GM23338 (cell line): ENCODE measurements around the gene DHRS12. TPM values are rescaled to one million over a fixed set of nuclear protein-coding genes. Genes with fewer than 3 reads are reported as not detected.

ENCODE experiments used
- ATAC-seq: fragments of 200-7000 bp; cut with Tn5 transposase; 3 replicates; pipeline ENCODE4 v1.9.1; 2020
- DNase-seq: peaks from one replicate; pipeline ENCODE4 v3.0.0-alpha.2; 2015; ENCODE audit warnings: low spot score
- H2AFZ ChIP-seq: fragments of 200-600 bp; sonication (generic); 2 replicates; pipeline ENCODE4 v1.8.0; 2016; ENCODE audit warnings: antibody characterized with exemption, mild to moderate bottlenecking, moderate library complexity
- H3F3A ChIP-seq: fragments of 200-600 bp; sonication (generic); replicated peaks from 2 replicates; pipeline ENCODE4 v1.8.0; 2017; ENCODE audit warnings: antibody characterized with exemption, mixed run types, low read depth
- H3K27ac ChIP-seq: fragments of 200-600 bp; sonication (generic); 2 replicates; pipeline ENCODE4 v1.6.1; 2016; ENCODE audit warnings: low read depth
- H3K27me3 ChIP-seq: fragments of 200-600 bp; sonication (generic); 2 replicates; pipeline ENCODE4 v1.8.0; 2016; ENCODE audit warnings: mild to moderate bottlenecking, mixed run types, moderate library complexity; ENCODE audit not compliant: insufficient read depth
- H3K36me3 ChIP-seq: fragments of 200-600 bp; sonication (generic); 2 replicates; pipeline ENCODE4 v1.8.0; 2016; ENCODE audit warnings: mild to moderate bottlenecking; ENCODE audit not compliant: insufficient read depth
- H3K4me1 ChIP-seq: fragments of 200-600 bp; sonication (generic); 2 replicates; pipeline ENCODE4 v1.8.0; 2016; ENCODE audit warnings: mild to moderate bottlenecking, moderate library complexity; ENCODE audit not compliant: insufficient read depth
- H3K4me2 ChIP-seq: fragments of 200-600 bp; sonication (generic); 2 replicates; pipeline ENCODE4 v1.7.1; 2017; ENCODE audit warnings: mixed run types
- H3K4me3 ChIP-seq: fragments of 200-600 bp; sonication (generic); 2 replicates; pipeline ENCODE4 v1.6.1; 2016; ENCODE audit warnings: mixed run types
- H3K79me2 ChIP-seq: fragments of 200-600 bp; sonication (generic); replicated peaks from 2 replicates; pipeline ENCODE4 v1.8.0; 2017; ENCODE audit warnings: mild to moderate bottlenecking; ENCODE audit not compliant: insufficient read depth
- H3K9me2 ChIP-seq: fragments of 200-600 bp; sonication (generic); 2 replicates; pipeline ENCODE4 v1.8.0; 2017; ENCODE audit not compliant: insufficient read depth
- H4K20me1 ChIP-seq: fragments of 200-600 bp; sonication (generic); replicated peaks from 2 replicates; pipeline ENCODE4 v1.8.0; 2017; ENCODE audit warnings: mild to moderate bottlenecking; ENCODE audit not compliant: insufficient read depth
- H3K27ac Mint-ChIP-seq: 2 replicates; pipeline ENCODE4 v1.8.0; 2020; ENCODE audit warnings: inconsistent platforms, mild to moderate bottlenecking, moderate library complexity, mixed read lengths
- H3K27me3 Mint-ChIP-seq: 3 replicates; pipeline ENCODE4 v1.8.0; 2022; ENCODE audit warnings: low read depth, mild to moderate bottlenecking, moderate library complexity, mixed read lengths, inconsistent platforms; ENCODE audit not compliant: insufficient read depth, poor library complexity
- H3K36me3 Mint-ChIP-seq: 3 replicates; pipeline ENCODE4 v1.8.0; 2021; ENCODE audit warnings: low read depth, mild to moderate bottlenecking, inconsistent platforms, moderate library complexity, mixed read lengths
- H3K4me1 Mint-ChIP-seq: 3 replicates; pipeline ENCODE4 v1.8.0; 2020; ENCODE audit warnings: mild to moderate bottlenecking, inconsistent platforms, mixed read lengths
- H3K4me3 Mint-ChIP-seq: 3 replicates; pipeline ENCODE4 v1.8.0; 2021; ENCODE audit warnings: moderate library complexity, mild to moderate bottlenecking, inconsistent platforms, mixed read lengths
- H3K9me3 Mint-ChIP-seq: 3 replicates; pipeline ENCODE4 v1.8.0; 2020; ENCODE audit warnings: moderate library complexity, mild to moderate bottlenecking, inconsistent platforms, mixed read lengths
- CREB1 ChIP-seq: fragments of 250-450 bp; sonication (Bioruptor Pico); IDR thresholded peaks from 2 replicates; pipeline ENCODE4 v1.5.0; 2020; ENCODE audit warnings: low read depth, mild to moderate bottlenecking, moderate library complexity
- EZH2 ChIP-seq: fragments of 200-600 bp; sonication (generic); IDR thresholded peaks from one replicate; pipeline ENCODE4 v1.8.0; 2017; ENCODE audit warnings: antibody characterized with exemption, mild to moderate bottlenecking, low read depth; ENCODE audit not compliant: unreplicated experiment
- STAT1 ChIP-seq: IDR thresholded peaks from one replicate; pipeline ENCODE4 v1.6.1; 2016; ENCODE audit warnings: antibody characterized with exemption; ENCODE audit not compliant: unreplicated experiment
- ZNF114 ChIP-seq: fragments of 250-450 bp; sonication (Bioruptor Pico); IDR thresholded peaks from 2 replicates; pipeline ENCODE4 v1.5.0; 2020; ENCODE audit warnings: mild to moderate bottlenecking, moderate library complexity
- ZNF331 ChIP-seq: fragments of 250-450 bp; sonication (Bioruptor Pico); IDR thresholded peaks from 2 replicates; pipeline ENCODE4 v1.5.0; 2020; ENCODE audit warnings: low read depth, mild to moderate bottlenecking, moderate library complexity
- polyA plus RNA-seq: library from polyadenylated mRNA; unstranded; fragments of >200 nt; fragmentation: Nextera tagmentation; extraction: Ambion mirVana; gene quantifications from 2 replicates; pipeline ENCODE4 v1.2.1, GENCODE V29; 2016
- total RNA-seq: library from RNA; depleted of rRNA; stranded (reverse); fragments of >200 nt; shearing (Covaris generic); gene quantifications from 2 replicates; pipeline ENCODE4 v1.2.3, GENCODE V29; 2014
- TF ChIP-seq, protein P1 (sequence below), 2 experiments: fragments of 200-600 bp in 1 of 2; sonication (generic) in 1 of 2; conservative IDR thresholded peaks; 2 replicates each; pipeline versions ENCODE4 v1.5.1 to v1.6.1; 2016 to 2017; ENCODE audit warnings: antibody characterized with exemption in 2 of 2, low read depth in 2 of 2, mild to moderate bottlenecking in 2 of 2, moderate library complexity in 1 of 2
- TF ChIP-seq, protein P2 (sequence below): fragments of 250-450 bp; sonication (Bioruptor Pico); IDR thresholded peaks from 2 replicates; pipeline ENCODE4 v1.5.0; 2020; ENCODE audit warnings: mild to moderate bottlenecking, moderate library complexity
- TF ChIP-seq, protein P3 (sequence below): IDR thresholded peaks from one replicate; pipeline ENCODE4 v1.6.1; 2018; ENCODE audit warnings: antibody characterized with exemption; ENCODE audit not compliant: unreplicated experiment

Gene DHRS12
- total and polyA plus RNA-seq, 2 experiments from 2014 or later = 4.6 to 12.2 TPM

DNA sequence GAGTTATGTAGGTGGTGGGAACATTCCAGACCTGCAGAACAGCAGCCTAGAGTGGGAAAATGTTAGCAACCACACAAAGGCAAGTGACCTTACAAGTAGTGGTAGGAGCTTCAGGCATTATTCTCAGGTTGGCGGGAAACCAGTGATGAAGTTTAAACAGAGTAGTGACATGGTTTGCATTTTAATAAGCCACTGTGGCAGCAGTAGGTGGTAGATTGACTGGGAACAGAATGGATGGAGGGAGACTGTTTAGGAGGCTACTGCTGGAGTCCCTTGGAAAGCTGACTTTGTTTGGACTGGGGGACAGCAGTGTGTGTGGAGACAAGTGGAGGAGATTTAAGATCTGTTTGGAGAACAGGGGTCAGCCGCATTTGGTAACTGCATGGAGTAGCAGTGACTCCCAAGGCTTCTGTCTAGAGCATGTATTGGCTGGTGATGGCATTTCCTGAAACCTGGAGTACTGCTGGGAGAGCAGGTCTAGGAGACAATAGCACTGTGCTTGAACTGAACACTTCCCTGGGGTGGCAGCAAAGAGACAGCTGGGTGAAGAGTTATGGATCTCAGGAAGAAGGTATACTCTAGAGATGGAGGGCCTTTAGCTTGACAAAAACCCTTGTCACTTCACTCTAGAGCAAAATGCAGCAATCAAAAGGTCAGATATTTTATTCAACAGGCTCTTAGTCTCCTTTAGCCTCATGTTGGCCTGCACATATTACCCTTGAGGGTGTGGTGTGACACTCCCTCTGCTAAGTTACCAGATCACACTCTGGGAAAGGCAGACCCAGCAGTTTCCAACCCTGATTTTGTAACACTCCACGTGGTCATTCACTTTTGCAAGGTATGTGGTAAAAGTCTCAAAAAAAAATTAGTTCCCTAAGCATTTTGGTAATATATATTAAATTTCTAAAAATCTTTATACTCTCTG lies 70.3 kb downstream of the DHRS12 start:
- Histone ChIP-seq H3K4me3 (no peak overlapping the region), H3F3A (no peaks in the 10 kb centered on the region), H3K4me1 (no peaks in the 10 kb centered on the region; the same call in 1 of the 2 replicates), H3K27me3 (no peaks in the 10 kb centered on the region), H3K4me2 (no peak overlapping the region), H4K20me1 (peaks cover 2% of the 10 kb centered on the region; the same call in 1 of the 2 replicates), H3K79me2 (no peaks in the 10 kb centered on the region), H2AFZ (no peak overlapping the region), H3K36me3 (0 out of 2 replicates have a peak, but pooled peaks cover 4% of the 10 kb centered on the region), H3K27ac (no peak overlapping the region), H3K9me2 (no peaks in the 10 kb centered on the region)
- peak; percentile 43 for ATAC-seq
- Mint-ChIP-seq H3K9me3 (no peaks in the 10 kb centered on the region), H3K4me1 (peaks cover 8% of the 10 kb centered on the region), H3K4me3 (no peak overlapping the region), H3K36me3 (peaks cover 7% of the 10 kb centered on the region), H3K27me3 (peaks cover 4% of the 10 kb centered on the region), H3K27ac (peak overlapping the region; percentile 35; the same call in 1 of the 2 replicates)
- no peak for TF ChIP-seq ZNF331 (CRISPR knock-in tag)
- TF ChIP-seq, protein P1, sequence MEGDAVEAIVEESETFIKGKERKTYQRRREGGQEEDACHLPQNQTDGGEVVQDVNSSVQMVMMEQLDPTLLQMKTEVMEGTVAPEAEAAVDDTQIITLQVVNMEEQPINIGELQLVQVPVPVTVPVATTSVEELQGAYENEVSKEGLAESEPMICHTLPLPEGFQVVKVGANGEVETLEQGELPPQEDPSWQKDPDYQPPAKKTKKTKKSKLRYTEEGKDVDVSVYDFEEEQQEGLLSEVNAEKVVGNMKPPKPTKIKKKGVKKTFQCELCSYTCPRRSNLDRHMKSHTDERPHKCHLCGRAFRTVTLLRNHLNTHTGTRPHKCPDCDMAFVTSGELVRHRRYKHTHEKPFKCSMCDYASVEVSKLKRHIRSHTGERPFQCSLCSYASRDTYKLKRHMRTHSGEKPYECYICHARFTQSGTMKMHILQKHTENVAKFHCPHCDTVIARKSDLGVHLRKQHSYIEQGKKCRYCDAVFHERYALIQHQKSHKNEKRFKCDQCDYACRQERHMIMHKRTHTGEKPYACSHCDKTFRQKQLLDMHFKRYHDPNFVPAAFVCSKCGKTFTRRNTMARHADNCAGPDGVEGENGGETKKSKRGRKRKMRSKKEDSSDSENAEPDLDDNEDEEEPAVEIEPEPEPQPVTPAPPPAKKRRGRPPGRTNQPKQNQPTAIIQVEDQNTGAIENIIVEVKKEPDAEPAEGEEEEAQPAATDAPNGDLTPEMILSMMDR (conservative IDR thresholded peaks at IDR 0.05; ENCODE audit: low read depth in 2 of 2) = no peak
- TF ChIP-seq STAT1 = no peak
- TF ChIP-seq, protein P2, sequence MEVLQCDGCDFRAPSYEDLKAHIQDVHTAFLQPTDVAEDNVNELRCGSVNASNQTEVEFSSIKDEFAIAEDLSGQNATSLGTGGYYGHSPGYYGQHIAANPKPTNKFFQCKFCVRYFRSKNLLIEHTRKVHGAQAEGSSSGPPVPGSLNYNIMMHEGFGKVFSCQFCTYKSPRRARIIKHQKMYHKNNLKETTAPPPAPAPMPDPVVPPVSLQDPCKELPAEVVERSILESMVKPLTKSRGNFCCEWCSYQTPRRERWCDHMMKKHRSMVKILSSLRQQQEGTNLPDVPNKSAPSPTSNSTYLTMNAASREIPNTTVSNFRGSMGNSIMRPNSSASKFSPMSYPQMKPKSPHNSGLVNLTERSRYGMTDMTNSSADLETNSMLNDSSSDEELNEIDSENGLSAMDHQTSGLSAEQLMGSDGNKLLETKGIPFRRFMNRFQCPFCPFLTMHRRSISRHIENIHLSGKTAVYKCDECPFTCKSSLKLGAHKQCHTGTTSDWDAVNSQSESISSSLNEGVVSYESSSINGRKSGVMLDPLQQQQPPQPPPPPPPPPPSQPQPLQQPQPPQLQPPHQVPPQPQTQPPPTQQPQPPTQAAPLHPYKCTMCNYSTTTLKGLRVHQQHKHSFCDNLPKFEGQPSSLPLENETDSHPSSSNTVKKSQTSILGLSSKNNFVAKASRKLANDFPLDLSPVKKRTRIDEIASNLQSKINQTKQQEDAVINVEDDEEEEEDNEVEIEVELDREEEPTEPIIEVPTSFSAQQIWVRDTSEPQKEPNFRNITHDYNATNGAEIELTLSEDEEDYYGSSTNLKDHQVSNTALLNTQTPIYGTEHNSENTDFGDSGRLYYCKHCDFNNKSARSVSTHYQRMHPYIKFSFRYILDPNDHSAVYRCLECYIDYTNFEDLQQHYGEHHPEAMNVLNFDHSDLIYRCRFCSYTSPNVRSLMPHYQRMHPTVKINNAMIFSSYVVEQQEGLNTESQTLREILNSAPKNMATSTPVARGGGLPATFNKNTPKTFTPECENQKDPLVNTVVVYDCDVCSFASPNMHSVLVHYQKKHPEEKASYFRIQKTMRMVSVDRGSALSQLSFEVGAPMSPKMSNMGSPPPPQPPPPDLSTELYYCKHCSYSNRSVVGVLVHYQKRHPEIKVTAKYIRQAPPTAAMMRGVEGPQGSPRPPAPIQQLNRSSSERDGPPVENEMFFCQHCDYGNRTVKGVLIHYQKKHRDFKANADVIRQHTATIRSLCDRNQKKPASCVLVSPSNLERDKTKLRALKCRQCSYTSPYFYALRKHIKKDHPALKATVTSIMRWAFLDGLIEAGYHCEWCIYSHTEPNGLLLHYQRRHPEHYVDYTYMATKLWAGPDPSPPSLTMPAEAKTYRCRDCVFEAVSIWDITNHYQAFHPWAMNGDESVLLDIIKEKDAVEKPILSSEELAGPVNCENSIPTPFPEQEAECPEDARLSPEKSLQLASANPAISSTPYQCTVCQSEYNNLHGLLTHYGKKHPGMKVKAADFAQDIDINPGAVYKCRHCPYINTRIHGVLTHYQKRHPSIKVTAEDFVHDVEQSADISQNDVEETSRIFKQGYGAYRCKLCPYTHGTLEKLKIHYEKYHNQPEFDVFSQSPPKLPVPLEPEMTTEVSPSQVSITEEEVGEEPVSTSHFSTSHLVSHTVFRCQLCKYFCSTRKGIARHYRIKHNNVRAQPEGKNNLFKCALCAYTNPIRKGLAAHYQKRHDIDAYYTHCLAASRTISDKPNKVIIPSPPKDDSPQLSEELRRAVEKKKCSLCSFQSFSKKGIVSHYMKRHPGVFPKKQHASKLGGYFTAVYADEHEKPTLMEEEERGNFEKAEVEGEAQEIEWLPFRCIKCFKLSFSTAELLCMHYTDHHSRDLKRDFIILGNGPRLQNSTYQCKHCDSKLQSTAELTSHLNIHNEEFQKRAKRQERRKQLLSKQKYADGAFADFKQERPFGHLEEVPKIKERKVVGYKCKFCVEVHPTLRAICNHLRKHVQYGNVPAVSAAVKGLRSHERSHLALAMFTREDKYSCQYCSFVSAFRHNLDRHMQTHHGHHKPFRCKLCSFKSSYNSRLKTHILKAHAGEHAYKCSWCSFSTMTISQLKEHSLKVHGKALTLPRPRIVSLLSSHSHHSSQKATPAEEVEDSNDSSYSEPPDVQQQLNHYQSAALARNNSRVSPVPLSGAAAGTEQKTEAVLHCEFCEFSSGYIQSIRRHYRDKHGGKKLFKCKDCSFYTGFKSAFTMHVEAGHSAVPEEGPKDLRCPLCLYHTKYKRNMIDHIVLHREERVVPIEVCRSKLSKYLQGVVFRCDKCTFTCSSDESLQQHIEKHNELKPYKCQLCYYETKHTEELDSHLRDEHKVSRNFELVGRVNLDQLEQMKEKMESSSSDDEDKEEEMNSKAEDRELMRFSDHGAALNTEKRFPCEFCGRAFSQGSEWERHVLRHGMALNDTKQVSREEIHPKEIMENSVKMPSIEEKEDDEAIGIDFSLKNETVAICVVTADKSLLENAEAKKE (CRISPR knock-in tag) = no peak
- TF ChIP-seq ZNF114 (CRISPR knock-in tag) = no peak
- TF ChIP-seq, protein P3, sequence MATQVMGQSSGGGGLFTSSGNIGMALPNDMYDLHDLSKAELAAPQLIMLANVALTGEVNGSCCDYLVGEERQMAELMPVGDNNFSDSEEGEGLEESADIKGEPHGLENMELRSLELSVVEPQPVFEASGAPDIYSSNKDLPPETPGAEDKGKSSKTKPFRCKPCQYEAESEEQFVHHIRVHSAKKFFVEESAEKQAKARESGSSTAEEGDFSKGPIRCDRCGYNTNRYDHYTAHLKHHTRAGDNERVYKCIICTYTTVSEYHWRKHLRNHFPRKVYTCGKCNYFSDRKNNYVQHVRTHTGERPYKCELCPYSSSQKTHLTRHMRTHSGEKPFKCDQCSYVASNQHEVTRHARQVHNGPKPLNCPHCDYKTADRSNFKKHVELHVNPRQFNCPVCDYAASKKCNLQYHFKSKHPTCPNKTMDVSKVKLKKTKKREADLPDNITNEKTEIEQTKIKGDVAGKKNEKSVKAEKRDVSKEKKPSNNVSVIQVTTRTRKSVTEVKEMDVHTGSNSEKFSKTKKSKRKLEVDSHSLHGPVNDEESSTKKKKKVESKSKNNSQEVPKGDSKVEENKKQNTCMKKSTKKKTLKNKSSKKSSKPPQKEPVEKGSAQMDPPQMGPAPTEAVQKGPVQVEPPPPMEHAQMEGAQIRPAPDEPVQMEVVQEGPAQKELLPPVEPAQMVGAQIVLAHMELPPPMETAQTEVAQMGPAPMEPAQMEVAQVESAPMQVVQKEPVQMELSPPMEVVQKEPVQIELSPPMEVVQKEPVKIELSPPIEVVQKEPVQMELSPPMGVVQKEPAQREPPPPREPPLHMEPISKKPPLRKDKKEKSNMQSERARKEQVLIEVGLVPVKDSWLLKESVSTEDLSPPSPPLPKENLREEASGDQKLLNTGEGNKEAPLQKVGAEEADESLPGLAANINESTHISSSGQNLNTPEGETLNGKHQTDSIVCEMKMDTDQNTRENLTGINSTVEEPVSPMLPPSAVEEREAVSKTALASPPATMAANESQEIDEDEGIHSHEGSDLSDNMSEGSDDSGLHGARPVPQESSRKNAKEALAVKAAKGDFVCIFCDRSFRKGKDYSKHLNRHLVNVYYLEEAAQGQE = no peak
- no peak for TF ChIP-seq CREB1 (CRISPR knock-in tag)
- TF ChIP-seq EZH2 = no peak
- peak; percentile 12 for DNase-seq
